RWPE2 (cell line): ENCODE measurements around the gene NPR2.

Source experiments
- ATAC-seq: fragments of 200-7000 bp; cut with Tn5 transposase; 3 replicates; pipeline ENCODE4 v1.9.1; 2021; ENCODE audit warnings: low read depth
- DNase-seq: peaks from one replicate; pipeline ENCODE4 v3.0.0-alpha.2; 2020; ENCODE audit warnings: low spot score
- H3K27ac ChIP-seq: fragments of 450-650 bp; 2 replicates; pipeline ENCODE4 v1.5.1; 2017; ENCODE audit warnings: mild to moderate bottlenecking; ENCODE audit not compliant: poor library complexity, severe bottlenecking
- H3K27me3 ChIP-seq: fragments of 250-450 bp; sonication (Bioruptor Pico); 2 replicates; pipeline ENCODE4 v1.5.1; 2021; ENCODE audit warnings: mild to moderate bottlenecking, moderate library complexity; ENCODE audit not compliant: insufficient read depth, poor library complexity, severe bottlenecking
- H3K36me3 ChIP-seq: fragments of 250-450 bp; sonication (Bioruptor Pico); 2 replicates; pipeline ENCODE4 v1.5.1; 2020; ENCODE audit warnings: low read depth, mild to moderate bottlenecking, moderate library complexity
- H3K4me1 ChIP-seq: fragments of 250-450 bp; sonication (Bioruptor Pico); 2 replicates; pipeline ENCODE4 v1.5.1; 2021; ENCODE audit warnings: mild to moderate bottlenecking, moderate library complexity; ENCODE audit not compliant: insufficient read depth, poor library complexity, severe bottlenecking
- H3K4me3 ChIP-seq: fragments of 250-450 bp; sonication (Bioruptor Pico); 2 replicates; pipeline ENCODE4 v1.5.1; 2021; ENCODE audit warnings: mild to moderate bottlenecking, moderate library complexity; ENCODE audit not compliant: severe bottlenecking
- H3K9me3 ChIP-seq: fragments of 250-450 bp; sonication (Bioruptor Pico); 2 replicates; pipeline ENCODE4 v1.5.1; 2021; ENCODE audit warnings: mild to moderate bottlenecking, moderate library complexity; ENCODE audit not compliant: severe bottlenecking
- TF ChIP-seq, protein P1 (sequence below): fragments of 450-650 bp; IDR thresholded peaks from one replicate; pipeline ENCODE4 v1.5.1; 2017; ENCODE audit warnings: mild to moderate bottlenecking, moderate library complexity; ENCODE audit not compliant: poor library complexity, severe bottlenecking

Gene NPR2

DNA sequence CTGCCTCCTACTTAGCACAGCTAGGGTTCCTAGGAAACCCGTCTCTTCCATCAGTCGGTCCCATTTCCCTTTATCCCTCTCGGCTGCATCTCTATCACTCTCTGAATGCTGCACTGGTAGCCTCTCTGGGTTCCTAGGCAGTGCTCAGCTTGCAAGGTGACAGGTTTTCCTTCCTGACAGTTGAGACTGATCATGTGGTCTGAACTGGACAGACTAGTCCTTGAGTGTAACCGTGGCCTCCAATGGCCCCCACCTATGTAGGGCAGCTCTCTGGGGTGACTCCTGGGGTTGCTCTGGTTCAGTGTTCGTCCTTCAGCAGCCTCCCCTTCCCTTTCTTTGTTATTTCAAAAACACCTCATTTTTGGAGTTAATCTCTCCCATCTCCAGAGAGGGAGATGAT lies 41.4 kb downstream of the NPR2 start:
- Histone ChIP-seq H3K27ac (no peak overlapping the region), H3K4me1 (peaks cover 3% of the 10 kb centered on the region), H3K27me3 (no peaks in the 10 kb centered on the region), H3K36me3 (no peaks in the 10 kb centered on the region), H3K9me3 (no peaks in the 10 kb centered on the region), H3K4me3 (no peak overlapping the region)
- DNase-seq (no peak), ATAC-seq (no peak)
- TF ChIP-seq, protein P1, sequence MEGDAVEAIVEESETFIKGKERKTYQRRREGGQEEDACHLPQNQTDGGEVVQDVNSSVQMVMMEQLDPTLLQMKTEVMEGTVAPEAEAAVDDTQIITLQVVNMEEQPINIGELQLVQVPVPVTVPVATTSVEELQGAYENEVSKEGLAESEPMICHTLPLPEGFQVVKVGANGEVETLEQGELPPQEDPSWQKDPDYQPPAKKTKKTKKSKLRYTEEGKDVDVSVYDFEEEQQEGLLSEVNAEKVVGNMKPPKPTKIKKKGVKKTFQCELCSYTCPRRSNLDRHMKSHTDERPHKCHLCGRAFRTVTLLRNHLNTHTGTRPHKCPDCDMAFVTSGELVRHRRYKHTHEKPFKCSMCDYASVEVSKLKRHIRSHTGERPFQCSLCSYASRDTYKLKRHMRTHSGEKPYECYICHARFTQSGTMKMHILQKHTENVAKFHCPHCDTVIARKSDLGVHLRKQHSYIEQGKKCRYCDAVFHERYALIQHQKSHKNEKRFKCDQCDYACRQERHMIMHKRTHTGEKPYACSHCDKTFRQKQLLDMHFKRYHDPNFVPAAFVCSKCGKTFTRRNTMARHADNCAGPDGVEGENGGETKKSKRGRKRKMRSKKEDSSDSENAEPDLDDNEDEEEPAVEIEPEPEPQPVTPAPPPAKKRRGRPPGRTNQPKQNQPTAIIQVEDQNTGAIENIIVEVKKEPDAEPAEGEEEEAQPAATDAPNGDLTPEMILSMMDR: no peak

DNA sequence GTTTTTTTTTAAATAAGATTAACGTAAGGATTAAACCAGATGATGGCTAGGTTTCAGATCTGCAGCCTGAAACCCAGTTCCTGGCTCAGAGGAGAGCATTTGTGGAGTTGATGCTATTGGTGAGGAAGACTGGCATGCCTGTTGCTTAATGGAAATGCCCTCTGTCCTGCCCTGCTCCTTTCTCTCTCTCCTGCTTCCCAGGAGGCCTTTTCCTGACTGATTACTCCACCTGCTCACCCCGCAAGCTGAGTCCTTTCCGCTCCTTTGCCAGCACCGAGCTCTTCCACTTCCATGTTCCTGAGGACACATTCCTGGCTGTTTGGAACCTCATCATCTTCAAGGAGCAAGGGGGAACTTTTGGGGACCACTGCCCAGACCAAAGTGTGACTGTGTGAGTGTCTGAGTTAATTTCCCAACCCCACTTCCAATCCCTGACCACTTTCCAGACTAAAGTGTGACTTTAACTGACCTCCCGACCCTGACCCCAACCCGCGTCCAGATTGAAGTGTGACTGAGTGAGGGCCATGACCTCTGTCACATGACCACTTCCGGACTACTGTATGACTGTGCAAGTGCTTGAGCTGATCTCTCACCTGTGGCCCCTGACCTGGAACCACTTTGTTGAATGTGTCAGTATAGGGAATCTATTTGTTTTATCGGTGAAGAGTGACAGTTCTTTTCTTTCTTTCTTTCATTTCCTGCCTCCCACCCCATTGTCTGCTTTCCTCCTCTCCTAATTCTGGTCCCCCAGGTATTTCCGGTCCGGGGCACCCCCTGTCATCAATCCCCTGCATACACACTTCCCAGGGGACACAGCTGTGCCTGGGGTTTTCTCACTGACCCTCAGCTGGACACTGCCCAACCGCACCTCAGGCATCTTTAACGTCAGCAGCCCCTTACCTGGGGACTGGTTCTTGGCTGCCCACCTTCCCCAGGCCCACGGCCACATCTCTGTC lies 43.1 kb downstream of the NPR2 start:
- no peaks in the 10 kb centered on the region for H3K9me3 ChIP-seq
- peaks cover 3% of the 10 kb centered on the region for H3K4me1 ChIP-seq
- no peak for DNase-seq
- ATAC-seq: no peak
- H3K27ac ChIP-seq: no peak overlapping the region
- H3K27me3 ChIP-seq: no peaks in the 10 kb centered on the region
- no peak overlapping the region for H3K4me3 ChIP-seq
- no peaks in the 10 kb centered on the region for H3K36me3 ChIP-seq
- TF ChIP-seq, protein P1: no peak

DNA sequence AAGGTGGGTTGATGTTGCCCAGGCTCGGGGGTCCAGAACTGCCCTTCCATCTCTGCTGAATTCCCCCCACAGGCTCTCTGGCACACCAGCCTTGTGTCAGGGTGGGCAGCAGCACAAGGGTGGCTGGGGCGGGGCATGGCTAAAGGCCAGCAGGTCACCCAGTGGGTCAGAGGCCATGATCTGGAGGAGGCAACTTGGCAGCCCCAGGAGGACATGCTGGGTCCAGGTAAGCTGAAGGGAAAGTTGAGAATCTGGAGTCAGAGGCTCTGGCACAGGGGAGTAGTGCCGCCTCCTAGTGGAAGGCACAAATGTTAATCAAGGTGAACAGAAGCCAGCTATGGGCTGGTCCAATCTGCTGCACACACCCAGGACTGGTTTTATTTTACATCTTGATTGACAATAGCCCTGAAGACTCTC lies 43.8 kb downstream of the NPR2 start:
- Histone ChIP-seq H3K36me3 (no peaks in the 10 kb centered on the region), H3K4me1 (no peaks in the 10 kb centered on the region), H3K9me3 (no peaks in the 10 kb centered on the region), H3K27ac (no peak overlapping the region), H3K27me3 (no peaks in the 10 kb centered on the region), H3K4me3 (no peak overlapping the region)
- DNase-seq: peak; percentile 52
- ATAC-seq: no peak
- TF ChIP-seq, protein P1: no peak

DNA sequence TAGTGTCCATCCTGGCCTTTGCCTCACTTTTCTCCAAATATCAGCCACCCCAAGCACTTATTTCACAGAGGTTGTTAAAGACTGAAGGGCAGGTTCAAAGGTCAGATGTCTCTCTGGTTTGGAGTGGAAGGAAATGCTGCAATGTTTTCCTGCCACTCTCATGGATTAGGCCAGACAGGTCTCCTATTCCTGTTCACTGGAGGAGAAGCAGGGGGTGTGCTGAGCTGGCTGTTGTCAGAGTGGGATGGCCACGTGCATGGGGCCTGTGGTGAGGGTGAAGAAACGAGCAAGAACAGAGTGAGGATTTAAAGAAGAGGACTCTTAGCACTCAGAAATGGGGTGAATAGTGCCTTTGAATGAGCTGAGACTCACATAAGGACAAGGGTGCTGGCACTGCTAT lies 44.4 kb downstream of the NPR2 start:
- H3K9me3 ChIP-seq: no peaks in the 10 kb centered on the region
- no peak for DNase-seq
- H3K27me3 ChIP-seq: no peaks in the 10 kb centered on the region
- no peaks in the 10 kb centered on the region for H3K36me3 ChIP-seq
- no peaks in the 10 kb centered on the region for H3K4me1 ChIP-seq
- TF ChIP-seq, protein P1: no peak
- no peak for ATAC-seq
- H3K4me3 ChIP-seq: no peak overlapping the region
- no peak overlapping the region for H3K27ac ChIP-seq

DNA sequence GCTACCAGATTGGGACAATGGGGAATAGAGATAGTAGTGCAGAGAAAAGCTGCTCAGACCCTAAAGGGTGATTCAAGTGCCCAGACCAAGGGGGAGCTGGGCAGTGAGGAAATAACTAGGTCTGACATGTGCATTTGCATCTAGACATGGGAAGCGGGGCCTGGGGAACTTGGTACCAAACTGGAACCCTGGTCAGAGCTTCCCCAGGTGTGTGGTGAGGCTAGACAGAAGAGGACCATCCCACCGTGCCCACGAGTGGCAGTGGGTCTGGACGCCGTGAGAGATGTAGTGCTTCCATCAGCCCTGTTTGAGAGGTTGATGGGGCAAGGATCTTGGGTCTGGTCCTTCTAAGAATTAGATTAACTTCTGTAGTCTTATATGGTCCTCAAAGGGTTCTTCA lies 45.2 kb downstream of the NPR2 start:
- Histone ChIP-seq H3K36me3 (no peaks in the 10 kb centered on the region), H3K27me3 (no peaks in the 10 kb centered on the region), H3K4me3 (no peak overlapping the region), H3K27ac (no peak overlapping the region), H3K4me1 (no peaks in the 10 kb centered on the region), H3K9me3 (no peaks in the 10 kb centered on the region)
- no peak for DNase-seq
- ATAC-seq: no peak
- TF ChIP-seq, protein P1: no peak
